GM12874 (cell line): Measurements from ENCODE around the gene TRMT61A.

Source experiments
- TF ChIP-seq, protein P1 (sequence below): IDR thresholded peaks from 2 replicates; pipeline ENCODE4 v1.5.1; 2011; ENCODE audit warnings: low read depth, mild to moderate bottlenecking, control low read depth, low read length, moderate library complexity; ENCODE audit not compliant: insufficient read depth

Gene TRMT61A

DNA sequence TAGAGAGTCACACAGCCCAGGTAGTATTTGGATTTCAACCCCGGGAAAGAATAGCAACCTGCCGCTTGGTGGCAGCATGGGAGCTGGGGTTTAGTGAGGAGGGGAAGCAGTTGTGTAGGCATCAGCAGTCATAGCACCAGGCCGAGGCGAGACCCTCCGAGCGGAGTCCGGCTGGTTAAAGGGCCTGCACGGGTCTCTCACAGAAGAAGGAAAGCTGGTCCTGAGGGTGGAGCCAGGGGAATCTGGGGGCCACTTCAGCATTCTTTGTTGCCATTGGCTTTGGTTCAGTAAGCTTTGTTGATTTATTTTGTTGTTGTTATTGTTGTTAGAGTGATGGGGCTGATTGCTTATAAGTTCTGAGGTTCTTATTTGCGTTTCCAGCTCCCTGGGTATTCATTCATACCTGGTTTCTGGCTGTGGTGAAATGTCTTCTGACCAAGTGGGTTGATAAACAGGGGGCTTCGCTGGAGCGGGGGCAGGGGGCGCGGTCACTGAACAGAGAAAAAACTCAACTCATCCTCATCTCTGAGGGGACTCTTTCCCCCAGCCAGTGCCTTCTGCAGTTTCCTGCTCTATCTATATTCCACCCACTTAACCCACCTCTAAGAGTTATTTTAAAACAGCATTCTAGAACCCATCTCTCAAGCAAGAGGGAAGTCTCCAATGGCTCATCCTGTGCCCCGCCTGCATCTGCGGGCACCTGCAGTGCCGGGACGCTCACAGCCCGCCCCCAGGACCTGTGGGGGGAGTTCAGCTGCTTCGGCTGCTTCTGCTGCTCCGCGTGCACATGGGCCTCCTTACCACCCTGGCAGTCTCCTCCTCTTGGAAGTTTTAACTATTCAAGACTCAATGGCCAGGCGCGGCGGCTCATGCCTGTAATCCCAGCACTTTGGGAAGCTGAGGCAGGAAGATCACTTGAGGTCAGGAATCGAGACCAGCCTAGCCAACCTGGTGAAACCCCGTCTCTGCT lies 18.0 kb upstream of the TRMT61A start:
- TF ChIP-seq, protein P1, sequence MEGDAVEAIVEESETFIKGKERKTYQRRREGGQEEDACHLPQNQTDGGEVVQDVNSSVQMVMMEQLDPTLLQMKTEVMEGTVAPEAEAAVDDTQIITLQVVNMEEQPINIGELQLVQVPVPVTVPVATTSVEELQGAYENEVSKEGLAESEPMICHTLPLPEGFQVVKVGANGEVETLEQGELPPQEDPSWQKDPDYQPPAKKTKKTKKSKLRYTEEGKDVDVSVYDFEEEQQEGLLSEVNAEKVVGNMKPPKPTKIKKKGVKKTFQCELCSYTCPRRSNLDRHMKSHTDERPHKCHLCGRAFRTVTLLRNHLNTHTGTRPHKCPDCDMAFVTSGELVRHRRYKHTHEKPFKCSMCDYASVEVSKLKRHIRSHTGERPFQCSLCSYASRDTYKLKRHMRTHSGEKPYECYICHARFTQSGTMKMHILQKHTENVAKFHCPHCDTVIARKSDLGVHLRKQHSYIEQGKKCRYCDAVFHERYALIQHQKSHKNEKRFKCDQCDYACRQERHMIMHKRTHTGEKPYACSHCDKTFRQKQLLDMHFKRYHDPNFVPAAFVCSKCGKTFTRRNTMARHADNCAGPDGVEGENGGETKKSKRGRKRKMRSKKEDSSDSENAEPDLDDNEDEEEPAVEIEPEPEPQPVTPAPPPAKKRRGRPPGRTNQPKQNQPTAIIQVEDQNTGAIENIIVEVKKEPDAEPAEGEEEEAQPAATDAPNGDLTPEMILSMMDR = no peak

DNA sequence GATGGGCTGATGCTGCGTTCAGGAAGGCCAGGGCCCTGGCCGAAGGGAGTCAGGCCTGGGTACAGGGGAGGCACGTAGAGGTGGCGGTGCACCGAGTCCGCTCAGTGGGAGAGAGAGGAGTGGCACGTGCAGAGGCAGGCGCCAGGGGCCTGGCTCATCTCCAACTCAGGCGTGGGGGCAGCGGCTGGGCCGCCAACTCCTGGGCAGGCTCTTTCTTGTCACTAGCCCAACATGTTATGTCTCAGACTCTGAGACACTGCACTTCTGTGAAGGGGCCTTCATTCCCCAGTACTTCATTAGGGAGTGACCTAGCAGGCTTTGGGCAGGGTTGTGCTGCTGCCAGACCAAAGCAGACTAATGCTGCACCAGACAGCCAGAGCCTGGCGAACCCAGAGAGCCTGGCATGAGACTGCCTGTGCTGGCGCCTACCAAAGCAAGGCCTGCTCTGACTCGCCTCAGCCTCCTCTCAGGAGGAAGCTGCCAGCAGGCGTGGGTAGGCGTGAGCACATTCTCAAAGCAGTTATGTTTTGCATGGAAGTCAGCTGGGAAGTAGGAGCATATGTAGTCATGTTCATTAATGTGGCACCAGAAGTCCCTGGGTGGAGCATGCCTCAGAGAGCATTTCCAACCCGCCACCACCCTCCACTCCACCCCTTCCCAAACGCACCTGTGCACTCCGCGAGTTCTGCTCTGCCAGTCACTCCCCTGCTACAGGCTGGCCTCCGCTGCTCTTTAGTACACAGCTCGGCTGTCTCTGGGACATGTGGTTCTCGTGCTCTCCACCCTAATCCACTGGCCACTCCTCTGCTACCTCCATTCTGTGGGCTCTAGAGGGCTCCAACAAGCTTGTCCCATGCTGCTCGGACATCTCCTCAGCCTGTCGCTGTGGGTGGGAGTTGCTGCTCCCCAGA lies 16.0 kb upstream of the TRMT61A start:
- TF ChIP-seq, protein P1 = no peak

DNA sequence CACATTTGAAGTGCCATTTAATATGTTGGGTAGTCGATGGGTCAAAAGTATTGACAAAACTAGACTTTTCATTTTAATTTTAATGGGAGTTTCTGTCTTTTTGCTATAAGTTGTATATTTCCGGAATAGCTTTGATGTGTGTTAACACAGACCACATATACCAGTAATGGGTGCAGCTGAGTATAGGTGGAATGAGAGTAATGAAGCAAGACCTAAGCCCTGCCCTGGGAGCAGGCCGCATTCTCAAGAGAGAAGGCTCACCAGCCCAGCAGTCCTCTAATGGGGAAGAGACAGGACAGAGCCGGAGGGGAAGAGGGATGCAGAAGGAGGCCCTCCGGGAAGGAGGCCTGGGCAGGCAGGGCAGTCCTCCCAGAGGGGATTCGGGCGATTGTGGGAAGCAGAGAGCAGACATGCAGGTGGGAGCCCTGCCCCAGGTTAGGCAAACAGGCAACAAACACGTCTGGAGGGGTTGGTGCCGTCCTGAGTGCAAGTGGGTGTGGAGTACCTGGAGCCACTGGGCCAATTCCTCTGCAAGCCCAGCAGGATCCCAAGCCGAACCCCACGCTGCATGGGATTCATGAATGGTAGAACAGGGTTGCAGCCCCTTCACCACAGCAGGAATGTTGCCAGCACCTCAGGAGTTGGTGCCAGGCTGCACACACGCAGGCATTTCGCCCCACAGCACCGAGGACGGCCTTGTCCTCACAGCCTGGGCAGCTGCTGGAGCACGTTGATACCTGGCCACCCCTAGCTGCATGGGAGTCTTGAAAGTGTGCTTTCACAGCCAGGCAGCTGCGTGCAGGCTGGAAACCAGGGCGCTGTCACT lies 14.2 kb upstream of the TRMT61A start:
- TF ChIP-seq, protein P1 = no peak

DNA sequence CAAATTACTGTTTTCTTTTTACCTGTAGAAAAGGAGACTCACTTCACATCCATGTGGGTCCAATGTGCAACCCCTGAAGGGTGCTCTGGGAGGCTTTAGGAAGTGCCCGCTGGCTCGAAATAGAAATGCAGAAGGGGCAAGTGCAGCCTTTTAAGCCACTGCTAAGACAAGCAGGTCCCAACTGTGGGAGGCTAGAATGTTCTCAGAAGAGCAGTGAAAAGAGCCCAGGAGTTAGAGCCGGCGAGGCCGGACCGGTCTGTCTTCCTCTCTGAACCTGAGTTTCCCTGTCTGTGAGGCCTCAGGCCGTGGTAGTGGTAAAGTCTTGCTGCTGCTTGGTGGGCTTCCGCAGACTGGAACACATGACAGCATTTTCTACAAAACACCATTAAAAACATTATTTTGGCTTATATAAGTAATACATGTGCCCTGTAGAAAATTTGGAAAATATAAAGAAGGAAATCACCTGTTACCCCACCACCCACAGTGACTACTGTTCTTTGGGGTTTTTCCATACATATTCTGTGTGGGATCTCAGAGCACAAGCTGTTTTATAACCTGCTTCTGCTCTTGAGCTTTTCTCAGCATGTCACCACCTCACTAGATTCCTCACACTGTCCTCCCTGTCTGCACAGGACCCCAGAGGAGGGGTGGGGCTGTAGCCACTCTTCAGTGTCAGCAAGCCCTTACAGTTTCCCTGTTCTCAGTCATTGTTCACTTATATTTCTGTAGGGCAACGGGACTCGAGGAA lies 12.4 kb upstream of the TRMT61A start:
- TF ChIP-seq, protein P1 = no peak

DNA sequence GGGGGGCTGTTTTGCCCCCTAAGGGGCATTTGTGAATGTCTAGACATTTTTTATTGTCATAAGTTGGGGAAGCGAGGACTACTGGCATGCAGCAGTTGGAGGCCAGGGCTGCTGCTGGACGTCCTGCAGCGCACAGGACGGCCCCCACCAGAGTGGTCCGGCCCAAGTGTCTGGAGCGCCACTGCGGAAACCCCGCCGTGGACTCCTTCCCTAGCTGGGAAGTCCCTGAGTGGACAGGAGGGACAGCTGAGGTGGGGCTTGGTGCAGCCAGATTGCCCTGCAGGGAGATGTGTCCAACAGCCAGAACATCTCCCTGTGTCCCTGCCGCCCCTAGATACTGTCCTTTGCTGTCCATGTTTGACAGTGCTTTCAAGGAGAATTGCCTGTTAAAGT lies 11.8 kb upstream of the TRMT61A start:
- TF ChIP-seq, protein P1 = no peak

DNA sequence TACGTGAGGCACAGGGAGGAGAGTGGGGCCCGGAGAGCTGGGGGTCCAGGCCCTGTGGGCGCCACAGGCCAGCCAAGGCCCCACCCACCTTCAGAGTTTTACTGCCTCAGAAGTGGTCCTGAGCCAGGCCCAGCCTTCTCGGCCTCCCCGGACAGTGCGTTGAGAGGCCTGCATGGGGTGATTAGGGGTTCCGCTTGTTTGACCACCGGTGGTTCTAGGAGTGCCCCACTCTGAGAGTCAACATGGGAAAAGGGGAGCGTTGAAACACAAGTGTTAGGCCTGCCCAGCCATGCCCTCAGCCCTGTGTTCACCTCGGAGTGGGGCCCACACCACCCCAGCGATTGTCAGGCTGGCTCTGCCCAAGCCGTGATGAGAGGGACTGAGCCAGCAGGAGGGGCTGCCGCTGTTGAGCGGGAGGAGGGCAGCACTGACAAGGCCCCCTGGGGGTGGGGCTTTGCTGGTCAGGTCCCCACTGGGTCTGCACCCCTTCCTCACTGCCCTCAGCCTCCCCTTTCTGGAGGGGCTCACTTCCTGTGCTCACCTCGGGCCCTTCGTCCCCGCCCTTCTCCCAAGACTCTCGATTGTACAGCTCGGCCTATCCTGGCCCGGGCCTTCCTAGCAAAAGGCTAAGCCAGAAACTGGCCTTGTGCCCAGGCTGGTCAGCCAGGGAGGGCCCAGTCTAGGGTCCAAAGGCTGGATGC lies 11.1 kb upstream of the TRMT61A start:
- TF ChIP-seq, protein P1 = no peak
